ENCODE measurements around the gene NFATC2. TPM values are rescaled to one million over a fixed set of nuclear protein-coding genes. Genes with fewer than 3 reads are reported as not detected.

The NFATC2 gene
- total and polyA plus RNA-seq, 2 of the 8 experiments (the other 6 are each of a cell fraction or from before 2014, with no cell fraction given), result 0.27 to 0.91 TPM

- TF ChIP-seq POLR2A (IDR thresholded peaks at IDR 0.05; ENCODE audit: control extremely low read depth in 1 of 2, low read depth in 2 of 2, low read length in 2 of 2), result no peak
Measured at GRCh38 chr20:51567622-51568021, 25.1 kb upstream of the NFATC2 start (continued).
